Smooth muscle cell (in vitro differentiated cells): ENCODE data around the gene CACNA1H. TPM values are rescaled to one million over a fixed set of nuclear protein-coding genes. Genes with fewer than 3 reads are reported as not detected.

Experiments used
- DNase-seq: peaks from one replicate; lab custom pipeline; 2025; ENCODE audit not compliant: unreplicated experiment; lab: John Stamatoyannopoulos, UW
- H2AFZ ChIP-seq: fragments of 200-600 bp; sonication (generic); 2 replicates; pipeline ENCODE4 v1.6.0; 2016; ENCODE audit warnings: antibody characterized with exemption, low read depth, mild to moderate bottlenecking
- H3F3A ChIP-seq: fragments of 200-600 bp; sonication (generic); 2 replicates; pipeline ENCODE4 v1.6.0; 2017; ENCODE audit warnings: antibody characterized with exemption, low read depth
- H3K27ac ChIP-seq: fragments of 200-600 bp; sonication (generic); 2 replicates; pipeline ENCODE4 v1.5.1; 2016; ENCODE audit warnings: low read depth, mild to moderate bottlenecking
- H3K27me3 ChIP-seq: fragments of 200-600 bp; sonication (generic); 2 replicates; pipeline ENCODE4 v1.6.1; 2016; ENCODE audit warnings: low read depth, mild to moderate bottlenecking
- H3K36me3 ChIP-seq: fragments of 200-600 bp; sonication (generic); 2 replicates; pipeline ENCODE4 v1.5.1; 2016; ENCODE audit warnings: low read depth
- H3K4me1 ChIP-seq: fragments of 200-600 bp; sonication (generic); 2 replicates; pipeline ENCODE4 v1.5.1; 2016; ENCODE audit warnings: low read depth
- H3K4me2 ChIP-seq: fragments of 200-600 bp; sonication (generic); 2 replicates; pipeline ENCODE4 v1.6.0; 2016; ENCODE audit warnings: mild to moderate bottlenecking
- H3K4me3 ChIP-seq: fragments of 200-600 bp; sonication (generic); 2 replicates; pipeline ENCODE4 v1.5.1; 2016; ENCODE audit warnings: mild to moderate bottlenecking
- H3K79me2 ChIP-seq: fragments of 200-600 bp; sonication (generic); 2 replicates; pipeline ENCODE4 v1.6.0; 2016; ENCODE audit warnings: low read depth, mild to moderate bottlenecking
- H3K9ac ChIP-seq: fragments of 200-600 bp; sonication (generic); 2 replicates; pipeline ENCODE4 v1.6.0; 2016; ENCODE audit warnings: low read depth
- H3K9me3 ChIP-seq: fragments of 200-600 bp; sonication (generic); replicated peaks from 2 replicates; pipeline ENCODE4 v1.5.1; 2016; ENCODE audit warnings: low read depth
- H4K20me1 ChIP-seq: fragments of 200-600 bp; sonication (generic); 2 replicates; pipeline ENCODE4 v1.6.0; 2016; ENCODE audit warnings: low read depth
- WGBS: methylation state at CpG from one replicate; pipeline ENCODE4 v1.1.7; 2016; ENCODE audit warnings: low lambda C conversion rate; 5-methylcytosine and 5-hydroxymethylcytosine counted together
- polyA plus RNA-seq: library from polyadenylated mRNA; unstranded; fragments of >200 nt; fragmentation: Nextera tagmentation; extraction: Ambion mirVana; gene quantifications from 2 replicates; pipeline ENCODE4 v1.2.1, GENCODE V29; 2016
- total RNA-seq: library from RNA; depleted of rRNA; stranded (reverse); fragments of >200 nt; gene quantifications from 2 replicates; pipeline ENCODE4 v1.2.3, GENCODE V29; 2014
- TF ChIP-seq, protein P1 (sequence below): fragments of 200-600 bp; sonication (generic); IDR thresholded peaks from 2 replicates; pipeline ENCODE4 v1.5.1; 2017; ENCODE audit warnings: borderline replicate concordance, mild to moderate bottlenecking, antibody characterized with exemption; ENCODE audit not compliant: insufficient read depth, poor library complexity, severe bottlenecking

The CACNA1H gene
- total and polyA plus RNA-seq, 2 experiments from 2014 or later, result 1.7 to 2.6 TPM

DNA sequence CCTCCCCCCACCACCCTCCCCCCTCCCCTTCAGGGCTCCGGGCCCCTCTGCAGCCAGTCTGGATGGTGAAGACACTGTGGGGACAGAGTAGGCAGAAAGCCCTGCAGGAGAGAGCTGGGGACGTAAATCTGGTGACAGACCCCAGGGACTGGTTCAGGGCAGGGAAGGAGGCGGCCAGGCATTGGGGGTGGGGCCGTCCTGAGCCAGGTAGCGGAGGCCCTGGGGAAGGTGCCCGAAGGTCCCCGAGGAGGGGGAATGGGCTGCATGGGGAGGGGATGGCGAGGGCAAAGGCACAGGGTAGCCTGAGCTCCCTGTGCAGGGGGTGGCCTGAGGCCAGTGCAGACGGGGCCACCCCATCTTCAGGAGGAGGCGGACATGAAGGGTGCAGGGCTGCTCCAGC lies 26.3 kb upstream of the CACNA1H start:
- TF ChIP-seq, protein P1, sequence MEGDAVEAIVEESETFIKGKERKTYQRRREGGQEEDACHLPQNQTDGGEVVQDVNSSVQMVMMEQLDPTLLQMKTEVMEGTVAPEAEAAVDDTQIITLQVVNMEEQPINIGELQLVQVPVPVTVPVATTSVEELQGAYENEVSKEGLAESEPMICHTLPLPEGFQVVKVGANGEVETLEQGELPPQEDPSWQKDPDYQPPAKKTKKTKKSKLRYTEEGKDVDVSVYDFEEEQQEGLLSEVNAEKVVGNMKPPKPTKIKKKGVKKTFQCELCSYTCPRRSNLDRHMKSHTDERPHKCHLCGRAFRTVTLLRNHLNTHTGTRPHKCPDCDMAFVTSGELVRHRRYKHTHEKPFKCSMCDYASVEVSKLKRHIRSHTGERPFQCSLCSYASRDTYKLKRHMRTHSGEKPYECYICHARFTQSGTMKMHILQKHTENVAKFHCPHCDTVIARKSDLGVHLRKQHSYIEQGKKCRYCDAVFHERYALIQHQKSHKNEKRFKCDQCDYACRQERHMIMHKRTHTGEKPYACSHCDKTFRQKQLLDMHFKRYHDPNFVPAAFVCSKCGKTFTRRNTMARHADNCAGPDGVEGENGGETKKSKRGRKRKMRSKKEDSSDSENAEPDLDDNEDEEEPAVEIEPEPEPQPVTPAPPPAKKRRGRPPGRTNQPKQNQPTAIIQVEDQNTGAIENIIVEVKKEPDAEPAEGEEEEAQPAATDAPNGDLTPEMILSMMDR, result no peak
- H3K79me2 ChIP-seq, result no peaks in the 10 kb centered on the region
- DNase-seq, result no peak
- H3K4me3 ChIP-seq, result no peak overlapping the region
- H3K9ac ChIP-seq, result no peak overlapping the region
- no peak overlapping the region for H3K27ac ChIP-seq
- no peak overlapping the region for H3K4me2 ChIP-seq
- no peaks in the 10 kb centered on the region for H3K4me1 ChIP-seq
- no peaks in the 10 kb centered on the region for H4K20me1 ChIP-seq
- no peaks in the 10 kb centered on the region for H3K36me3 ChIP-seq
- no peaks in the 10 kb centered on the region for H3K27me3 ChIP-seq
- H2AFZ ChIP-seq, result no peak overlapping the region
- no peaks in the 10 kb centered on the region for H3K9me3 ChIP-seq
- WGBS, result 85% methylated on average over 7 of the region's 10 CpGs
- H3F3A ChIP-seq, result no peaks in the 10 kb centered on the region

DNA sequence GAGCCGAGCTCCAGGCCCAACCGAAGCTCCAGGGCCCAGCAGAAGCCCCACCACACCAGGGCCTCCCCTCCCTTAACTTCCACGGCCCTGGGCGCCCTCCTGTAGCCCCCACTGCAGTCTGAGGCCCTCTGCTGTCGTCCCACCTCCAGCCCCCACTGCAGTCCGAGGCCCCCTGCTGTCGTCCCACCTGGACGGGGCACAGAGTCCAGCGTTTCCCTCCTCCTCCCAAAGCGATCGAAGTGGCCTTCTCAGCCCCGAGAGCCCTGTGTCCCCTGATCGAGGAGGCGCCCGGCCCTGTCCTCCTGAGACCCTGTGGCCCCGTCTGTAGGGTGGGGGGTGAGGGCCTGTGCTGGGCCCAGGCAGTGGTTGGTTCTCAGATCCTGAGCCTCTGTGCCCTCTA lies 25.8 kb upstream of the CACNA1H start:
- Histone ChIP-seq H3K9ac (no peak overlapping the region), H4K20me1 (no peaks in the 10 kb centered on the region), H3K4me1 (no peaks in the 10 kb centered on the region), H3K4me3 (no peak overlapping the region), H2AFZ (no peak overlapping the region), H3K36me3 (no peaks in the 10 kb centered on the region), H3K79me2 (no peaks in the 10 kb centered on the region), H3F3A (no peaks in the 10 kb centered on the region), H3K9me3 (no peaks in the 10 kb centered on the region), H3K4me2 (no peak overlapping the region), H3K27ac (no peak overlapping the region), H3K27me3 (no peaks in the 10 kb centered on the region)
- no peak for DNase-seq
- 91% methylated on average over 16 of the region's 16 CpGs for WGBS
- TF ChIP-seq, protein P1, result no peak

DNA sequence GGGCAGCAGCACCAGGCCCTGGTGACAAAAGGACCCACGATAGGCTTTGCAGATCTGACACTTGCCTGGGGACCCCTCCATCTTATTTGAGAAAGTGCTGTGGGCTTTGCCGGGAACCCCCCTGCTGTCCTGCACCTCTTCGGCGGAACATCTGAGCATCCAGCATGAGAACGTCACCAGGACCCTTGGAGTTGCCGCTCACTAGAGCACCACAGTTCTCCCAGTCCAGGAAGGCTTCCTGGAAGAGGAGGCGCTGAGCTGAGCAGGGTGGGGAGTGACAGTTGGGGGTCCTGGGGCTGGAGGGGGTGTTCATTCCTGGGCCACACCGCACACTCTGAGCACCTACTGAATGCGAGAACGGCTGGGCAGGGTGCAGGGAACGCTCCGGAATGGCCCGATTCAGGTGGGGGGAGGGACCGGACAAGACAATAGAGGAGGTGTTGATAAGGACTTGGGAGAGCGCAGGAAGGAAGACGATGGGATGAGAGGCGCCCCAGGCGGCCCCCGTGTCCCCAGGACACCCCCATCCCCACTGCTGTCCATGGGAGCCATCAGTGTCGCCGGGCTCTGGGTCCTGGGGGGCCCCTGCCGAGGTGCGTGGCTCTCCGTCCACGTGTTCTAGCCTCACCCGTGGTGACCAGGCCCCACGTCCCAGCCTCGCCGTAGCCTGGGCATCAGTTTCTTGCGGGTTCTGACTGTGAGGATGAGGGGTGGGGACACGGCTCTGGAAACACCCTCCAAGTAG lies 24.8 kb upstream of the CACNA1H start:
- TF ChIP-seq, protein P1, result no peak
- Histone ChIP-seq H3K9ac (no peak overlapping the region), H3F3A (no peaks in the 10 kb centered on the region), H3K4me1 (no peaks in the 10 kb centered on the region), H3K4me2 (no peak overlapping the region), H3K36me3 (no peaks in the 10 kb centered on the region), H4K20me1 (no peaks in the 10 kb centered on the region), H3K9me3 (no peaks in the 10 kb centered on the region), H3K27ac (no peak overlapping the region), H3K79me2 (no peaks in the 10 kb centered on the region), H3K27me3 (no peaks in the 10 kb centered on the region), H2AFZ (no peak overlapping the region), H3K4me3 (no peak overlapping the region)
- no peak for DNase-seq
- 92% methylated on average over 29 of the region's 31 CpGs for WGBS
